H1 (cell line): ENCODE data around the gene SMIM13.

Source experiments
- CTCF ChIP-seq, 3 experiments: IDR thresholded peaks; 1 replicate in 2 of 3; 2 replicates in 1 of 3; pipeline versions ENCODE4 v1.5.1 to v1.6.1; 2011; ENCODE audit warnings: low read length in 3 of 3, mild to moderate bottlenecking in 3 of 3, inconsistent platforms in 2 of 3, low read depth in 1 of 3, moderate library complexity in 1 of 3; ENCODE audit not compliant: insufficient read depth in 1 of 3; ENCODE audit errors: control extremely low read depth in 1 of 3
- EZH2 ChIP-seq: fragments of 200-600 bp; sonication (generic); IDR thresholded peaks from 2 replicates; pipeline ENCODE4 v1.7.1; 2012; ENCODE audit warnings: low read depth, mild to moderate bottlenecking, moderate library complexity, low read length, inconsistent platforms; ENCODE audit not compliant: severe bottlenecking
- PHF8 ChIP-seq: fragments of 200-600 bp; sonication (generic); conservative IDR thresholded peaks from 2 replicates; pipeline ENCODE4 v1.7.1; 2012; ENCODE audit warnings: low read depth, mild to moderate bottlenecking, inconsistent platforms, low read length, moderate library complexity
- POLR2A ChIP-seq, 2 experiments: IDR thresholded peaks; 1 replicate in 1 of 2; 2 replicates in 1 of 2; pipeline ENCODE4 v1.6.1; 2011; ENCODE audit warnings: low read depth in 2 of 2, low read length in 2 of 2, mild to moderate bottlenecking in 2 of 2; ENCODE audit errors: control extremely low read depth in 1 of 2
- POLR2AphosphoS5 ChIP-seq: IDR thresholded peaks from 2 replicates; pipeline ENCODE4 v1.6.1; 2011; ENCODE audit warnings: low read depth, low read length
- RAD21 ChIP-seq, 2 experiments: IDR thresholded peaks in 1 of 2; conservative IDR thresholded peaks in 1 of 2; 2 replicates each; pipeline ENCODE4 v1.6.1; 2011; ENCODE audit warnings: low read depth in 2 of 2, low read length in 2 of 2, improper control_type of control experiment in 1 of 2, inconsistent platforms in 1 of 2, mild to moderate bottlenecking in 1 of 2, moderate library complexity in 1 of 2
- TCF12 ChIP-seq: IDR thresholded peaks from 2 replicates; pipeline ENCODE4 v1.6.1; 2011; ENCODE audit warnings: low read depth, mild to moderate bottlenecking, low read length
- TEAD4 ChIP-seq: IDR thresholded peaks from 2 replicates; pipeline ENCODE4 v1.6.1; 2012; ENCODE audit warnings: low read depth, low read length, inconsistent platforms, mixed read lengths

GRCh38 chr6:11062083-11062482, 31.6 kb upstream of the SMIM13 start:
- TF ChIP-seq RAD21 (IDR thresholded peaks at IDR 0.05 in 1 of 2, conservative IDR thresholded peaks at IDR 0.05 in 1 of 2; ENCODE audit: low read depth in 2 of 2, low read length in 2 of 2): no peak
- TF ChIP-seq CTCF (IDR thresholded peaks at IDR 0.05; ENCODE audit: control extremely low read depth in 1 of 3, insufficient read depth in 1 of 3, low read depth in 1 of 3, low read length in 3 of 3): no peak
- TF ChIP-seq POLR2A (IDR thresholded peaks at IDR 0.05; ENCODE audit: control extremely low read depth in 1 of 2, low read depth in 2 of 2, low read length in 2 of 2): no peak
- no peak for TF ChIP-seq TCF12
- no peak for TF ChIP-seq POLR2AphosphoS5
- no peak for TF ChIP-seq TEAD4
- no peak for TF ChIP-seq EZH2
- no peak for TF ChIP-seq PHF8
